ENCODE measurements around the gene COL21A1. TPM values are rescaled to one million over a fixed set of nuclear protein-coding genes. Genes with fewer than 3 reads are reported as not detected.

Gene COL21A1
- total RNA-seq, 1 donor from 2014 or later: not detected

- no peak for TF ChIP-seq CTCF (conservative IDR thresholded peaks at IDR 0.05; ENCODE audit: low read depth, low read length)
- DNase-seq (ENCODE audit: low read depth): no peak
- H3K4me3 ChIP-seq (ENCODE audit: low read depth, low read length): no peak overlapping the region
These were observed 153.6 kb downstream of the COL21A1 start for GRCh38 chr6:56093776-56094175.

GRCh38 chr6:56091159-56091869 is 156.1 kb downstream of the COL21A1 start:
- H3K4me3 ChIP-seq (ENCODE audit: low read depth, low read length): no peak overlapping the region
- TF ChIP-seq CTCF (conservative IDR thresholded peaks at IDR 0.05; ENCODE audit: low read depth, low read length): no peak
- DNase-seq (ENCODE audit: low read depth): peak; percentile 84

GRCh38 chr6:56088641-56089040 is 158.7 kb downstream of the COL21A1 start:
- H3K4me3 ChIP-seq (ENCODE audit: low read depth, low read length): no peak overlapping the region
- no peak for TF ChIP-seq CTCF (conservative IDR thresholded peaks at IDR 0.05; ENCODE audit: low read depth, low read length)
- DNase-seq (ENCODE audit: low read depth): no peak

- H3K4me3 ChIP-seq (ENCODE audit: low read depth, low read length): no peak overlapping the region
- TF ChIP-seq CTCF (conservative IDR thresholded peaks at IDR 0.05; ENCODE audit: low read depth, low read length): no peak
- no peak for DNase-seq (ENCODE audit: low read depth)
These were observed 160.0 kb downstream of the COL21A1 start for GRCh38 chr6:56087421-56087820.

- no peak overlapping the region for H3K4me3 ChIP-seq (ENCODE audit: low read depth, low read length)
- DNase-seq (ENCODE audit: low read depth): no peak
- no peak for TF ChIP-seq CTCF (conservative IDR thresholded peaks at IDR 0.05; ENCODE audit: low read depth, low read length)
These were observed 167.4 kb downstream of the COL21A1 start for GRCh38 chr6:56079751-56080540.

GRCh38 chr6:56076033-56076432 is 171.3 kb downstream of the COL21A1 start:
- TF ChIP-seq CTCF (conservative IDR thresholded peaks at IDR 0.05; ENCODE audit: low read depth, low read length): no peak
- H3K4me3 ChIP-seq (ENCODE audit: low read depth, low read length): no peak overlapping the region
- no peak for DNase-seq (ENCODE audit: low read depth)

Measured in epithelial cell of proximal tubule (primary cell).